Fibroblast of villous mesenchyme (primary cell): ENCODE measurements around the gene UBL4B. TPM values are rescaled to one million over a fixed set of nuclear protein-coding genes. Genes with fewer than 3 reads are reported as not detected.

Experiments used
- DNase-seq: peaks from one replicate; pipeline ENCODE4 v3.0.0-alpha.2; 2010; ENCODE audit warnings: low read depth
- H3K4me3 ChIP-seq: 2 replicates; pipeline ENCODE4 v1.5.1; 2011; ENCODE audit warnings: low read depth, mild to moderate bottlenecking, low read length
- total RNA-seq: library from RNA; depleted of rRNA; stranded (reverse); fragments of >200 nt; gene quantifications from 2 replicates; pipeline ENCODE4 v1.2.3, GENCODE V29; 2012
- TF ChIP-seq, protein P1 (sequence below): IDR thresholded peaks from 2 replicates; pipeline ENCODE4 v1.5.1; 2012; ENCODE audit warnings: low read depth, mild to moderate bottlenecking, low read length; ENCODE audit not compliant: insufficient read depth

The UBL4B gene
- total RNA-seq, 1 donor: not detected

DNA sequence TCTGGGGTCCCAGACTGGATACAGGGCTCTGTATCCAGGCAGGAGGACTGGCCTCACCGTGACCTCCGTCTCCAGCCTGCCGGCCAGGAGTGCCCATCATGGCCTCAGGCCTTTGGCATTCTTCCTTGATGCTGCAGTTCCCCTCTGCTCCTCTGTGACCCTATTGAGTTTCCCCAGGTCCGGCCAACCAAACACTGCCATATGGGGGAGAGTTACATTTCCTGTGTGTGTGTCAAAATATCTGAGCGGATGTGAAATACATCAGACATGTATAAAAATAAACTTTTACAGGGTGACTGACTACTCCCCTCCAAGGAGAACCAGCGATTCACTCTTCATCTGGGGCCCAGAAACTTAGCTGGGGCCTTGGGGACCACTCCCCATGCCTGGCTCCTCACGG lies 10.2 kb upstream of the UBL4B start:
- H3K4me3 ChIP-seq: no peak overlapping the region
- DNase-seq: no peak
- TF ChIP-seq, protein P1, sequence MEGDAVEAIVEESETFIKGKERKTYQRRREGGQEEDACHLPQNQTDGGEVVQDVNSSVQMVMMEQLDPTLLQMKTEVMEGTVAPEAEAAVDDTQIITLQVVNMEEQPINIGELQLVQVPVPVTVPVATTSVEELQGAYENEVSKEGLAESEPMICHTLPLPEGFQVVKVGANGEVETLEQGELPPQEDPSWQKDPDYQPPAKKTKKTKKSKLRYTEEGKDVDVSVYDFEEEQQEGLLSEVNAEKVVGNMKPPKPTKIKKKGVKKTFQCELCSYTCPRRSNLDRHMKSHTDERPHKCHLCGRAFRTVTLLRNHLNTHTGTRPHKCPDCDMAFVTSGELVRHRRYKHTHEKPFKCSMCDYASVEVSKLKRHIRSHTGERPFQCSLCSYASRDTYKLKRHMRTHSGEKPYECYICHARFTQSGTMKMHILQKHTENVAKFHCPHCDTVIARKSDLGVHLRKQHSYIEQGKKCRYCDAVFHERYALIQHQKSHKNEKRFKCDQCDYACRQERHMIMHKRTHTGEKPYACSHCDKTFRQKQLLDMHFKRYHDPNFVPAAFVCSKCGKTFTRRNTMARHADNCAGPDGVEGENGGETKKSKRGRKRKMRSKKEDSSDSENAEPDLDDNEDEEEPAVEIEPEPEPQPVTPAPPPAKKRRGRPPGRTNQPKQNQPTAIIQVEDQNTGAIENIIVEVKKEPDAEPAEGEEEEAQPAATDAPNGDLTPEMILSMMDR: no peak

DNA sequence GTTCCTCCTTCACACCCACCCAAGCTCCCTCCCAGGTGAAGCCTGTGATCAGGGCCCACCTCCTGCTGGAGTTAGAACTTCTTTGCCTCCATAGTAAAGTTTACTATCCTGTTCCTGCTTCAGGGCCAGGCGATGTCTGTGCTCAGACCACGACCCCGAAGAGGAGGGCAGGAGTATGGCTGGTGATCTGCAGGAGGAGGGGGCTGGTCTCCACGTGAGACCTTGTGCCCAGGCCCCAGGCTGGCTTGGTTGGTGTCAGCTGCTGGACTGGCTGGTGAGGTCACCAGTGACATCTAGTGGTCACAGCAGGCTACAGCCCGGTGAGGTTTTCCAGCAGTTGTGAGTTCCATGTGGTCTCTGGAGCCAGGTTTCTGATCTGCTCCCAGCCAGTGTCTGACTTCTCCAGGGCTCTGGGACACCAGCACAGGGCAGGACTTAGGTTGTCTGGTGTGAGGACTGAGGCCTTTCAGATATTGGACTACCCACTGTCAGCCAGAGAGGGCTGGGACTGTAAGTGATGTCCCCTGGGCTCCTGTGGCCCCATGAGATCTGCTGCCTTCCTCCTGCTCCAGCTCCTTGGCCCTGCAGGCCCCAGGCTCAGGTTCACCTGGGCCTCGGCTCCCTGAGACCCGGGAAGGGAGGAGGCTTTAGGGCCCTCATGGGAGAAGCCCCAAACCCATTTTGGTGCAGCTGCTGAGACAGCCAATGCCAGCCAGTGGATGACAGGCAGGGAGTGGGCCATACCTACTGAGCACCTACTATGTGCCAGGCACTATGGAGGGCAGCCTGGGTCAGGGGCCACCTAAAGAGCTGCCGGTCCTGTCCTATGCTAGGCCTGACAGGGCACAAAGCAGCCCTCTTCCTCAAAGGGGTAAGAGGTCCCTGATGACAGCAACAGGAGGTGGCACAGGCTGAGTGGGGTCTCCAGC lies 6.0 kb upstream of the UBL4B start:
- DNase-seq: peak; percentile 70
- H3K4me3 ChIP-seq: no peak overlapping the region
- TF ChIP-seq, protein P1: peak; percentile 93

DNA sequence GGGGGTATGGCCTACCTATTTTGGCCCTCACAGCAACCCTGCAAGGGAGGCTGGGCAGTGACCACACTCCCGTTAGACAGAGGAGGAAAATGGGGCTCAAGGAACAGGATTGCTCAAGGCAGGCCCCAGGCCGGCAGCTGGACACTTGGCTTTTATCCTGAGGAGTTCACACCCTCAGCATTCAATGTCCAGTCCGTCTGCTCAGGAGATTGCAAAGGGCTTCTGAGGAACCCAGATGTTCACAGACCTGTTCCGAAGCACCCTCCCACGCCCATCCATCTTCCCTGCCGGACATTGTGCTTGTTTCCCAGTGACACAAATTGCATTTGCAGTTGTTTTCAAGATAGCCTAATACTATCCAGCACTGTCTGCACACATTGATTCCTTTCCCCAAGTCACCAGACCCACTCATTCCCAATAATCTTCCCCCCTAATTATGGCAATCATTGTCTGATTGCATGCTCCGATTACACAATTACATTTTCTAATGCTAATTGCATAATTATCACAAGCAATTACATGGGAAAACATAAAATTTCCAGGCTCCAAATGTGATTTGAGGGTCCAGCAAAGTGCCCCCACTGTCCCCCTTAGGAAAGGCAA lies 4.3 kb upstream of the UBL4B start:
- H3K4me3 ChIP-seq: no peak overlapping the region
- no peak for DNase-seq
- TF ChIP-seq, protein P1: no peak

DNA sequence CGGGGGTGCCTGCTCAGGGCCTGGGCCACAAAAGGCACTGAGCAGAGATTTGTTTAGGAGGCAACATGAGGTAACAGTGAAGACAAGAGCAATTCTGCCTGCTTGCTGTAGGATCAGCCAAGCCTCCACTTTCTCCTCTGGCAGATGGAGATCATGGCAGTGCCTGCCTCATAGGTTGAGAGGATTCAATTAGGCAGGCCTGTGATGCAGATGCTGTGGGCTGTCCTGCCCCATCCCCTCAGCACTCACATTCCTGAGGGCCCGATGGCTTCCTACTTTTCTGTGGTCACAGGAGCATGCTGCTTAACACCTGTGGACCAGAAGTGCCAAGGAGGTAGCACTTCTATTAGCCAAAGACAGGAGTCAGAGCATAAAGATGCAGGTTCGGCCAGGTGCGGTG lies 1.2 kb upstream of the UBL4B start:
- DNase-seq: no peak
- TF ChIP-seq, protein P1: no peak

DNA sequence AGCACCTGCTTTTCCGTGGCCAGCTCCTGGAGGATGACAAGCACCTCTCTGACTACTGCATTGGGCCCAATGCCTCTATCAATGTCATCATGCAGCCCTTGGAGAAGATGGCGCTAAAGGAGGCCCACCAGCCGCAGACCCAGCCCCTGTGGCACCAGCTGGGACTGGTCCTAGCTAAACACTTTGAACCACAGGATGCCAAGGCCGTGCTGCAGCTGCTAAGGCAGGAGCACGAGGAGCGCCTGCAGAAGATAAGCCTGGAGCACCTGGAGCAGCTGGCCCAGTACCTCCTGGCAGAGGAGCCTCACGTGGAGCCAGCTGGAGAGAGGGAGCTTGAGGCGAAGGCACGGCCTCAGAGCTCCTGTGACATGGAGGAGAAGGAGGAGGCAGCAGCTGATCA lies 413 bp downstream of the UBL4B start:
- TF ChIP-seq, protein P1: no peak
- no peak overlapping the region for H3K4me3 ChIP-seq
- no peak for DNase-seq

More for the DNA sequence above, 1.2 kb upstream of the UBL4B start:
- H3K4me3 ChIP-seq: no peak overlapping the region

DNA sequence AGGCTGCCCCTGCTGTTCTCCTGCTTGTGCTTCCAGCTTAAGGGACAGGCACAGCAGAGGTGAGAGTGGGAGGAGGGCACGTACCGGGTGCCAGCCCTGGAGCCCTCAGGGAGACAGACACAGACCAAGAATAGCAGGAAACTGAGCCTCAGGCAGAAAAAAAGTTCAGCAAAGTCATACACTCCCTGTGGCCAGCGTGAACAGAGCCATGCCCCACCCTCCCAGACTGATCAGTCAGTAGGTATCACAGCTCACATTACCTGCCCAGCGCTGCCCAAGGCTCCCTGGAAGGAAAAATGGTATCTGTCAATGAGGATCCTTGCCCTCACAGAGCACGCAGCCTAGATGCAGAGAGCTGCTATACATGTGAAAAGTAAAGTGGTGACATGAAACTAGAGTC lies 1.3 kb downstream of the UBL4B start:
- no peak overlapping the region for H3K4me3 ChIP-seq
- no peak for DNase-seq
- TF ChIP-seq, protein P1: no peak
